ENCODE results near the gene SMARCC1.

DNA sequence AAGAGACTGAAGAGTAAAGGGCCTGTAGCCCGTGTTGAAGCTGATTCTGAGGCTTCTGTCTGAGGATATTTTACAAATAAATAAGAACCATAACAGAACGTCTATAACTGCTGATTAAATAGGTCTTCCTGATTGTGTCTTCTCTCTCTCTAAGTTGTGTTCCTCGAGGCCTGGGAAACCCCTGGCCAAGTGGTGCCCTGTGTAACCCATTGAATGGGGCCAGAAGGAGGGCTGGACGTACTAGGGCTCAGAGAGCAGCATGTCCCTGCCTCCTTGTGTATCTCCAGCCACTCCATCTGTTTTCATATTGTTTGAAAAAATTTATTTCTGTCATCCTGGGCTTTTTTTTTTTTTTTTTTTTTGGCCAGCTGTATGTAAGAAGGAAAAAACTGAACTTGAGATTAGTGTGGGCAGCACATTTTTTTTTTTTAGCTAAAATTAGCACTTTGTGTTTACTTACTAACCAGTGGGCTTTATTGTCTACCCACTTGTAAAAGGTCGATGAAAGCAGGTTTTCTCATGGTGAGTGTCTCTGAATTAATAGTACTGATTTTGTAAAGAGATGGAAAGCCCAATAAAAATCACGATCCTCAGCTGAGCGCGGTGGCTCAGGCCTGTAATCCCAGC is 32.0 kb upstream of the SMARCC1 start:
- TF ChIP-seq ZNF274 (IDR thresholded peaks at IDR 0.05; ENCODE audit: low read depth, low read length) (no peak), SUZ12 (IDR thresholded peaks at IDR 0.05; ENCODE audit: extremely low read depth, insufficient read depth, insufficient read length) (no peak), YY1 (IDR thresholded peaks at IDR 0.05; ENCODE audit: insufficient read depth, insufficient read length) (no peak)

Data from NT2/D1 (cell line).